Nephron (organoid): ENCODE measurements around the gene ARHGAP26.
A peak's percentile ranks its signal among the peaks of the same experiment; 100 is the strongest.

Experiments
- H3K27ac Mint-ChIP-seq, 3 experiments: 2 replicates each; pipeline ENCODE4 v1.8.0; 2020; ENCODE audit warnings: mixed read lengths in 3 of 3, mild to moderate bottlenecking in 2 of 3, moderate library complexity in 1 of 3
- H3K27me3 Mint-ChIP-seq: 2 replicates; pipeline ENCODE4 v1.8.0; 2021; ENCODE audit warnings: low read depth, mild to moderate bottlenecking, moderate library complexity, mixed read lengths
- H3K36me3 Mint-ChIP-seq: 2 replicates; pipeline ENCODE4 v1.8.0; 2020; ENCODE audit warnings: low read depth, mixed read lengths
- H3K4me1 Mint-ChIP-seq: 2 replicates; pipeline ENCODE4 v1.8.0; 2020; ENCODE audit warnings: mixed read lengths
- H3K4me3 Mint-ChIP-seq, 3 experiments: 2 replicates each; pipeline ENCODE4 v1.8.0; 2020; ENCODE audit warnings: mild to moderate bottlenecking in 3 of 3, mixed read lengths in 3 of 3, moderate library complexity in 2 of 3
- H3K9me3 Mint-ChIP-seq: 2 replicates; pipeline ENCODE4 v1.8.0; 2020; ENCODE audit warnings: mixed read lengths
- TF ChIP-seq, protein P1 (sequence below), 3 experiments: fragments of 200-600 bp; sonication (generic); IDR thresholded peaks; one replicate each; pipeline ENCODE4 v1.5.0; 2021; ENCODE audit warnings: antibody characterized with exemption in 3 of 3; ENCODE audit not compliant: unreplicated experiment in 3 of 3

ARHGAP26 gene

DNA sequence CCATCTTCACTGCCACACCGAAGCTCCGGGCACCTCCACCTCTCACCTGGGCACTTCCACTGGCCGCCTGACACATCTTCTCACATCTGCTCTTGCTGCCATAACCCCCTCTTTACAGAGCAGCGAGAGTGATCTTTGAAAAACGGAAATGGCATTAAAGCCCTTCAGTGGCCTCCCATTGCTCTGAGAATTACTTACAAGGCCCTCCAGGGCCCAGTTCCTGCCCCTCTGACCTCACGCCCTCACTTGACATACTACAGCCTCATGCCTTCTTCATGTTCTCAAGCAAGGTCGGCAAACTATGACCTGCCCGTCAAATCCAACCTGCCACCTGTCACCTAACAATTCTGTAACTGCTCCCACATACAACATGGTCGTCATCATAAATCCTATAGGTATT lies 446.0 kb downstream of the ARHGAP26 start:
- H3K4me3 Mint-ChIP-seq = no peak overlapping the region
- H3K27me3 Mint-ChIP-seq = peaks cover 3% of the 10 kb centered on the region
- no peaks in the 10 kb centered on the region for H3K36me3 Mint-ChIP-seq
- H3K27ac Mint-ChIP-seq = peak overlapping the region in 2 of 3 experiments; percentile 32 to 50
- TF ChIP-seq, protein P1, sequence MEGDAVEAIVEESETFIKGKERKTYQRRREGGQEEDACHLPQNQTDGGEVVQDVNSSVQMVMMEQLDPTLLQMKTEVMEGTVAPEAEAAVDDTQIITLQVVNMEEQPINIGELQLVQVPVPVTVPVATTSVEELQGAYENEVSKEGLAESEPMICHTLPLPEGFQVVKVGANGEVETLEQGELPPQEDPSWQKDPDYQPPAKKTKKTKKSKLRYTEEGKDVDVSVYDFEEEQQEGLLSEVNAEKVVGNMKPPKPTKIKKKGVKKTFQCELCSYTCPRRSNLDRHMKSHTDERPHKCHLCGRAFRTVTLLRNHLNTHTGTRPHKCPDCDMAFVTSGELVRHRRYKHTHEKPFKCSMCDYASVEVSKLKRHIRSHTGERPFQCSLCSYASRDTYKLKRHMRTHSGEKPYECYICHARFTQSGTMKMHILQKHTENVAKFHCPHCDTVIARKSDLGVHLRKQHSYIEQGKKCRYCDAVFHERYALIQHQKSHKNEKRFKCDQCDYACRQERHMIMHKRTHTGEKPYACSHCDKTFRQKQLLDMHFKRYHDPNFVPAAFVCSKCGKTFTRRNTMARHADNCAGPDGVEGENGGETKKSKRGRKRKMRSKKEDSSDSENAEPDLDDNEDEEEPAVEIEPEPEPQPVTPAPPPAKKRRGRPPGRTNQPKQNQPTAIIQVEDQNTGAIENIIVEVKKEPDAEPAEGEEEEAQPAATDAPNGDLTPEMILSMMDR (IDR thresholded peaks at IDR 0.05; ENCODE audit: unreplicated experiment in 3 of 3) = no peak
- peaks cover 55% of the 10 kb centered on the region for H3K4me1 Mint-ChIP-seq
- no peaks in the 10 kb centered on the region for H3K9me3 Mint-ChIP-seq

DNA sequence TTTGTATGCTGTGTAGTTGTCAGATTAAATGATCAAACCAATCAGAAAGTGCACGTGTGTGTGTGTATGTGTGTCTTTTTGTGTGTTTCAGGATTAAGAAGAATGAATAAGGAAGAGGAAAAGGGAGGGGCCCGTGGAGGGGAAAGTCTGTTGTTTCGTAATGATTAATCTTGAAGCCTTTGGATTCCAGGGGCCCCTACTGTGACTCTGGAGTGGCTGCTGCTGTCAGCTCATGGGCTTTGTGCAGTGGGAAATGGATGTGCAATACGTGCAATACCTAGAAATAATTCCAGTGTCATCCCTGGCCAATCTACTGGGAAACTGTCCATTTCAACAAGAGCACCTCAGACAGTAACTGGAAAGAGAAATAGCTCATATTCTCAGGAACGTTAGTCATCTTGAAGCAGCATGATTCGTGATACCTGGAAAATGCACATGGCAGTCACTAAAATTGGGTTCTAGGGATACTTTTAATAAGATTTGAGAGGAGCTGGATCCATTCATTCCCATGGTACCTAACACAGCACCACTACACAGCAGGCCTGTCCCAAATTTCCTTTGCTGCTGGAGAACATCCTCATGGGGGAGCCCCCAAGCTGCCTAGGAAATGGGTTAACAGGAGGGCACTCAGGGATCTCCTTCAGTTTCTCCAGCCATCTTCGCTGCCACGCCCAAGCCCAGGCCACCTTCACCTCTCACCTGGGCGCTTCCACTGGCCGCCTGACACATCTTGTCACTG lies 447.1 kb downstream of the ARHGAP26 start:
- peaks cover 54% of the 10 kb centered on the region for H3K4me1 Mint-ChIP-seq
- H3K27me3 Mint-ChIP-seq = peaks cover 3% of the 10 kb centered on the region
- H3K4me3 Mint-ChIP-seq = no peak overlapping the region
- H3K9me3 Mint-ChIP-seq = no peaks in the 10 kb centered on the region
- TF ChIP-seq, protein P1 (IDR thresholded peaks at IDR 0.05; ENCODE audit: unreplicated experiment in 3 of 3) = no peak
- no peaks in the 10 kb centered on the region for H3K36me3 Mint-ChIP-seq
- peak overlapping the region; percentile 14 to 86 (median 56) for H3K27ac Mint-ChIP-seq

DNA sequence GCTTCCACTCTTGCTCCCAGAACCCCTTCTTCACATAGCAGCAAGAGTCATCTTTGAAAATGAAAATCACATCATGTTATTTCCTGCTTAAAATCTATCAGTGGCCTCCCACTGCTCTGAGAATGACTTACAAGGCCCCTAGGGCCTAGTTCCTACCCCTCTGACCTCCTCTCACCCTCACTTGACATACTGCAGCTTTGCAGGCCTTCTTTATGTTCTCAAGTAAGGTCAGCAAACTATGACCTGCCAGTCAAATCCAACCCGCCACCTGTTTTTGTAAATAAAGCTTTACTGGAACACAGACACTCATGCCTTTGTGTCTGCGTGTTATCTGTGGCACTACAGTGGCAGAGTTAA lies 447.6 kb downstream of the ARHGAP26 start:
- no peak overlapping the region for H3K4me3 Mint-ChIP-seq
- no peaks in the 10 kb centered on the region for H3K36me3 Mint-ChIP-seq
- TF ChIP-seq, protein P1 (IDR thresholded peaks at IDR 0.05; ENCODE audit: unreplicated experiment in 3 of 3) = no peak
- peaks cover 3% of the 10 kb centered on the region for H3K27me3 Mint-ChIP-seq
- H3K27ac Mint-ChIP-seq = peak overlapping the region in 1 of 3 experiments; percentile 41
- peaks cover 55% of the 10 kb centered on the region for H3K4me1 Mint-ChIP-seq
- no peaks in the 10 kb centered on the region for H3K9me3 Mint-ChIP-seq

DNA sequence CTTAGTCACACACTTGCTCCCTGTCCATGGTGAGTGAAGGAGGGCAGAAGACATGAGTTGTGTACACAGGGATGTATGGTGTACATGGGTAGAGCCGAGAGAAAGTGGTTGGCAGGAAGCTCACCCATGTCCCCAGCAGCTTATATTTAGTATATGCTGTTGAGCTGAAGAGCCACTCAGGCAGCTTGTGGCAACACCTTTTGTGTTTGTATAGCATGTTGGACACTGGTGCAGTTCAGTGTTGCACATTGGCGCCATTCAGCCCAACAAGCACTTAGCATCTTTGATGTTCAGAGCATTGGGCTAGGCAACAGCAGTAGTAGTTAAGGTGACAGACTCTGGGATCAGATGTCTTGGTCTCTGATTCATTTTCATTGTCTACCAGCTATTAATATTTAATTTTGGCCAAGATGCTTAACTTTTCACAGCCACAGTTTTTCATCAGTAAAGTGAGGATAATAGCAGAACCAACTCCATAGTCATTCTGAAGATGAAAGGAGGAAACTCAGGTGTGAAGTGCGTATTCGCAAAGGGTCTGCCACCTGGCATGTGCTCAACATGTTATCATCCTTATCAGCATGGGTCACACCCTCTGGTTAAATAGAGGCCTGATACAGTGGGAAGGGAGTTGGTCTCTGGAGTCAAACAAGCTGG lies 448.5 kb downstream of the ARHGAP26 start:
- Mint-ChIP-seq H3K27me3 (peaks cover 3% of the 10 kb centered on the region), H3K4me3 (no peak overlapping the region), H3K36me3 (no peaks in the 10 kb centered on the region), H3K4me1 (peaks cover 48% of the 10 kb centered on the region), H3K9me3 (no peaks in the 10 kb centered on the region), H3K27ac (no peak overlapping the region)
- TF ChIP-seq, protein P1 (IDR thresholded peaks at IDR 0.05; ENCODE audit: unreplicated experiment in 3 of 3) = no peak

DNA sequence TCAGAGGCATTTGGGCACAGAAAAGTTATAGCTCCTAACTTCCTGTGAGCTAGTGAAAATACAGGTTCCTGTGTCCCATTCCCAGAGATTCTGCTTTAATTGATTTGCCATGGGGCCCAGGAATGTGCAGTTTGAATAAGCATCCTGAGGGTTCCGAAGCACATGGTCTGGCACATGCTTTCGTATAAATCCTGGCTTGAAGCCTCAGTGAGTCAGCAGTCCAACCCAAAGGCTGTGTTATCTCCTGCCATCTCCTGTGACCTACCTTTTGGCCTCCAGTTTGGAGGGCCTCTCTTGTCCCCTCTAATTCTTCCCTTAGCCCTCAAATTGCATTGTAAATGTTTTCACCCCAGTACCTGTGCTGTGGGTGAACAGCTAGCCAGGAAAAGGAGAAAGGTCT lies 449.5 kb downstream of the ARHGAP26 start:
- Mint-ChIP-seq H3K27ac (no peak overlapping the region), H3K9me3 (no peaks in the 10 kb centered on the region), H3K4me3 (no peak overlapping the region), H3K4me1 (peaks cover 40% of the 10 kb centered on the region), H3K27me3 (peaks cover 2% of the 10 kb centered on the region), H3K36me3 (no peaks in the 10 kb centered on the region)
- TF ChIP-seq, protein P1 (IDR thresholded peaks at IDR 0.05; ENCODE audit: unreplicated experiment in 3 of 3) = no peak
